ENCODE measurements around the gene PREB. TPM values are rescaled to one million over a fixed set of nuclear protein-coding genes. Genes with fewer than 3 reads are reported as not detected.

Gene PREB
- total and polyA plus RNA-seq, 2 of the 13 experiments (the other 11 are each of a cell fraction or from before 2014, with no cell fraction given), result 112 to 192 TPM

- no peak for TF ChIP-seq ZBTB49 (CRISPR knock-in tag; IDR thresholded peaks at IDR 0.05; ENCODE audit: borderline replicate concordance)
- TF ChIP-seq ONECUT2 (CRISPR knock-in tag; IDR thresholded peaks at IDR 0.05), result no peak; the same call in 1 of the 2 replicates
- no peak for TF ChIP-seq ZNF329 (CRISPR knock-in tag; IDR thresholded peaks at IDR 0.05; ENCODE audit: low read depth)
- TF ChIP-seq ZNF263 (CRISPR knock-in tag; IDR thresholded peaks at IDR 0.05), result peak; percentile 98
- TF ChIP-seq RFX3 (CRISPR knock-in tag; IDR thresholded peaks at IDR 0.05), result no peak
- peak; percentile 93 for TF ChIP-seq ZNF274 (CRISPR knock-in tag; IDR thresholded peaks at IDR 0.05)
- no peak for TF ChIP-seq ZNF34 (CRISPR knock-in tag; IDR thresholded peaks at IDR 0.05; ENCODE audit: borderline replicate concordance)
- peak; percentile 32; the same call in 1 of the 2 replicates for TF ChIP-seq SAFB2 (CRISPR knock-in tag; IDR thresholded peaks at IDR 0.05; ENCODE audit: borderline replicate concordance, low read depth)
- TF ChIP-seq ZNF710 (CRISPR knock-in tag; IDR thresholded peaks at IDR 0.05; ENCODE audit: borderline replicate concordance), result no peak; the same call in 1 of the 2 replicates
- TF ChIP-seq NFE2 (CRISPR knock-in tag; IDR thresholded peaks at IDR 0.05), result no peak
- 0 out of 2 replicates have a peak, but pooled peaks have one; percentile 52 for TF ChIP-seq ADNP (CRISPR knock-in tag; IDR thresholded peaks at IDR 0.05)
- TF ChIP-seq ZNF564 (CRISPR knock-in tag; IDR thresholded peaks at IDR 0.05), result no peak
- no peak for TF ChIP-seq ZNF180 (CRISPR knock-in tag; IDR thresholded peaks at IDR 0.05; ENCODE audit: borderline replicate concordance, low read depth)
- TF ChIP-seq ZNF747 (CRISPR knock-in tag; IDR thresholded peaks at IDR 0.05; ENCODE audit: borderline replicate concordance), result 0 out of 2 replicates have a peak, but pooled peaks have one; percentile 53
- no peak for TF ChIP-seq NBN (conservative IDR thresholded peaks at IDR 0.05)
- no peak for TF ChIP-seq NR2F1 (CRISPR knock-in tag; IDR thresholded peaks at IDR 0.05)
- TF ChIP-seq RCOR2 (CRISPR knock-in tag; IDR thresholded peaks at IDR 0.05), result 0 out of 2 replicates have a peak, but pooled peaks have one; percentile 45
- no peak; the same call in 1 of the 2 replicates for TF ChIP-seq MEIS2 (CRISPR knock-in tag; IDR thresholded peaks at IDR 0.05)
- peak; percentile 96 for TF ChIP-seq PITX1 (CRISPR knock-in tag; IDR thresholded peaks at IDR 0.05)
- TF ChIP-seq GLI4 (CRISPR knock-in tag; IDR thresholded peaks at IDR 0.05; ENCODE audit: borderline replicate concordance), result peak; percentile 30; the same call in 1 of the 2 replicates
- no peak for TF ChIP-seq EEA1 (CRISPR knock-in tag; IDR thresholded peaks at IDR 0.05; ENCODE audit: borderline replicate concordance)
- peak; percentile 92 for TF ChIP-seq ZFX (CRISPR knock-in tag; IDR thresholded peaks at IDR 0.05; ENCODE audit: low read depth)
- TF ChIP-seq ZFAT (CRISPR knock-in tag; conservative IDR thresholded peaks at IDR 0.05), result no peak
- TF ChIP-seq ZSCAN29 (CRISPR knock-in tag; conservative IDR thresholded peaks at IDR 0.05), result peak; percentile 82
- TF ChIP-seq GLMP (CRISPR knock-in tag; IDR thresholded peaks at IDR 0.05; ENCODE audit: borderline replicate concordance), result no peak
Measured at GRCh38 chr2:27093430-27094352, 40.7 kb downstream of the PREB start (continued).

All from HepG2 (cell line).